K562 (cell line): ENCODE measurements around the gene CDH12. TPM values are rescaled to one million over a fixed set of nuclear protein-coding genes. Genes with fewer than 3 reads are reported as not detected.

ENCODE experiments used
- ATAC-seq: fragments of 200-7000 bp; cut with Tn5 transposase; 3 replicates; pipeline ENCODE4 v1.9.1; 2020; ENCODE audit warnings: moderate library complexity
- BruUV-seq: library from RNA; stranded (reverse); fragments of 400-500 nt; replicated peaks from 2 replicates; lab custom pipeline; 2021; lab: Mats Ljungman, UMichigan
- CTCF ChIA-PET: fragments of 300-600 bp; formaldehyde crosslinking; extraction: SDS; loops from one replicate; lab custom pipeline; 2021; ENCODE audit warnings: low intra/inter-chr PET ratio; lab: Yijun Ruan, JAX
- POLR2A ChIA-PET: fragments of 300-600, 350-650 bp; sonication (Branson Sonifier 250); formaldehyde crosslinking; extraction: SDS; loops from one replicate; lab custom pipeline; 2021; ENCODE audit warnings: antibody characterized with exemption, inconsistent platforms; lab: Yijun Ruan, JAX
- DNase-seq, 4 experiments: peaks; one replicate each; pipeline versions ENCODE4 v3.0.0 to v3.0.0-alpha.2; 2011 to 2018; ENCODE audit warnings: low spot score in 3 of 4, mixed read lengths in 3 of 4; ENCODE audit errors: extremely low read depth in 1 of 4
- FAIRE-seq: peaks from 2 replicates; lab custom pipeline; 2011; peaks lifted over from hg19 to GRCh38; lab: Jason Lieb, UNC
- H2AFZ ChIP-seq: 2 replicates; pipeline ENCODE4 v1.6.0; 2011; ENCODE audit warnings: low read depth, low read length, control low read depth, inconsistent platforms
- H3K27ac ChIP-seq: fragments of 200-600 bp; 3 replicates; pipeline ENCODE4 v1.8.0; 2011; ENCODE audit warnings: low read depth, mild to moderate bottlenecking, control low read depth, inconsistent platforms, low read length, moderate library complexity, mixed read lengths; ENCODE audit errors: extremely low read depth
- H3K27me3 ChIP-seq, 2 experiments: fragments of 300-600 bp in 1 of 2; 2 replicates in 1 of 2; 3 replicates in 1 of 2; pipeline versions ENCODE4 v1.6.0 to v1.8.0; 2011; ENCODE audit warnings: inconsistent platforms in 2 of 2, low read length in 2 of 2, mild to moderate bottlenecking in 1 of 2, mixed read lengths in 1 of 2, moderate library complexity in 1 of 2; ENCODE audit not compliant: control insufficient read depth in 2 of 2, insufficient read depth in 2 of 2
- H3K36me3 ChIP-seq: fragments of 300-600 bp; 3 replicates; pipeline ENCODE4 v1.8.0; 2011; ENCODE audit warnings: mild to moderate bottlenecking, low read length, inconsistent platforms; ENCODE audit not compliant: control insufficient read depth, insufficient read depth
- H3K4me1 ChIP-seq, 2 experiments: fragments of 200-600 bp in 1 of 2; replicated peaks in 1 of 2; 2 replicates in 1 of 2; 3 replicates in 1 of 2; pipeline versions ENCODE4 v1.5.1 to v1.8.0; 2011; ENCODE audit warnings: inconsistent platforms in 2 of 2, low read length in 2 of 2, mild to moderate bottlenecking in 1 of 2, mixed read lengths in 1 of 2, moderate library complexity in 1 of 2; ENCODE audit not compliant: control insufficient read depth in 2 of 2, insufficient read depth in 2 of 2
- H3K4me2 ChIP-seq: 2 replicates; pipeline ENCODE4 v1.6.1; 2011; ENCODE audit warnings: low read length, control low read depth, inconsistent platforms, mixed read lengths; ENCODE audit not compliant: insufficient read depth
- H3K4me3 ChIP-seq: fragments of 200-600 bp; sonication (generic), shearing (Covaris generic); 2 replicates; pipeline ENCODE4 v1.5.1; 2016; ENCODE audit warnings: control low read depth, inconsistent platforms
- H3K79me2 ChIP-seq: fragments of 200-600 bp; 3 replicates; pipeline ENCODE4 v1.8.0; 2011; ENCODE audit warnings: low read length, inconsistent platforms; ENCODE audit not compliant: control insufficient read depth, insufficient read depth
- H3K9ac ChIP-seq, 2 experiments: 2 replicates each; pipeline versions ENCODE4 v1.6.0 to v1.6.1; 2011; ENCODE audit warnings: low read depth in 2 of 2, low read length in 2 of 2, control low read depth in 1 of 2, inconsistent platforms in 1 of 2, mild to moderate bottlenecking in 1 of 2, mixed read lengths in 1 of 2; ENCODE audit not compliant: insufficient read depth in 1 of 2
- H3K9me1 ChIP-seq: one replicate; pipeline ENCODE4 v1.6.0; 2011; ENCODE audit warnings: inconsistent platforms, mild to moderate bottlenecking, low read length, moderate library complexity; ENCODE audit not compliant: control insufficient read depth, insufficient read depth
- H3K9me3 ChIP-seq: replicated peaks from 2 replicates; pipeline ENCODE4 v1.5.1; 2011; ENCODE audit warnings: low read depth, low read length, inconsistent platforms; ENCODE audit not compliant: control insufficient read depth, insufficient read depth
- H4K20me1 ChIP-seq: replicated peaks from 2 replicates; pipeline ENCODE4 v1.6.1; 2011; ENCODE audit warnings: low read length, inconsistent platforms, mixed read lengths; ENCODE audit not compliant: control insufficient read depth, insufficient read depth
- ATF4 ChIP-seq: fragments of 450-650 bp; formaldehyde crosslinking; IDR thresholded peaks from 2 replicates; pipeline ENCODE4 v1.4.0; 2022; ENCODE audit warnings: mild to moderate bottlenecking, moderate library complexity
- FOSL1 ChIP-seq: fragments of 200-800 bp; sonication (Bioruptor generic); conservative IDR thresholded peaks from 2 replicates; pipeline ENCODE4 v1.6.1; 2016; ENCODE audit warnings: missing genetic modification characterization, missing compliant biosample characterization
- GTF2E2 ChIP-seq: fragments of 200-800 bp; sonication (Bioruptor generic); IDR thresholded peaks from 2 replicates; pipeline ENCODE4 v1.6.1; 2016; ENCODE audit warnings: missing genetic modification characterization, missing compliant biosample characterization
- HBP1 ChIP-seq: fragments of 450-650 bp; formaldehyde crosslinking; IDR thresholded peaks from 2 replicates; pipeline ENCODE4 v1.4.0; 2022; ENCODE audit warnings: missing genetic modification characterization
- HNRNPK ChIP-seq: fragments of 200-400 bp; formaldehyde crosslinking; IDR thresholded peaks from one replicate; pipeline ENCODE4 v1.6.1; 2018; ENCODE audit warnings: mild to moderate bottlenecking, low read depth, low read length; ENCODE audit not compliant: poor library complexity, severe bottlenecking
- LCOR ChIP-seq: sonication (generic); formaldehyde crosslinking; IDR thresholded peaks from 2 replicates; pipeline ENCODE4 v1.8.0; 2022; ENCODE audit warnings: mild to moderate bottlenecking, missing genetic modification reagents
- PPARD ChIP-seq: fragments of 250-450 bp; sonication (Bioruptor Pico); IDR thresholded peaks from 2 replicates; pipeline ENCODE4 v1.8.0; 2022; ENCODE audit warnings: inconsistent platforms, mild to moderate bottlenecking, moderate library complexity
- SAFB2 ChIP-seq: fragments of 200-400 bp; formaldehyde crosslinking; IDR thresholded peaks from 2 replicates; pipeline ENCODE4 v1.6.1; 2018; ENCODE audit warnings: borderline replicate concordance, low read length, low read depth, moderate library complexity; ENCODE audit not compliant: severe bottlenecking
- ZEB2 ChIP-seq: fragments of 450-650 bp; IDR thresholded peaks from 2 replicates; pipeline ENCODE4 v1.6.1; 2016
- ZMIZ1 ChIP-seq, 2 experiments: fragments of 150-350 bp in 1 of 2; IDR thresholded peaks; 2 replicates each; pipeline ENCODE4 v1.6.1; 2012 to 2016; ENCODE audit warnings: low read depth in 2 of 2, low read length in 2 of 2, mild to moderate bottlenecking in 1 of 2, moderate library complexity in 1 of 2
- ZNF133 ChIP-seq: fragments of 250-450 bp; sonication (Bioruptor Pico); IDR thresholded peaks from 2 replicates; pipeline ENCODE4 v1.4.0; 2020; ENCODE audit warnings: mild to moderate bottlenecking
- ZNF324 ChIP-seq: fragments of 250-450 bp; sonication (Bioruptor Pico); IDR thresholded peaks from 2 replicates; pipeline ENCODE4 v1.4.0; 2020; ENCODE audit warnings: mild to moderate bottlenecking
- ZNF449 ChIP-seq: fragments of 250-450 bp; sonication (Bioruptor Pico); IDR thresholded peaks from 2 replicates; pipeline ENCODE4 v1.8.0; 2022; ENCODE audit warnings: moderate library complexity, mild to moderate bottlenecking, inconsistent platforms
- WGBS: fragments of 100-300 bp; shearing (Covaris generic); methylation state at CpG from one replicate; pipeline ENCODE4 v1.1.6; 2016; ENCODE audit warnings: low coverage, mixed read lengths; ENCODE audit not compliant: insufficient coverage; ENCODE audit errors: missing lambda C conversion rate; 5-methylcytosine and 5-hydroxymethylcytosine counted together
- in situ Hi-C: fragments of 300-500 bp; cut with MboI; formaldehyde crosslinking; loops from 4 replicates; pipeline ENCODE4 v1.15.0; 2018; ENCODE audit warnings: inconsistent platforms, mixed read lengths
- intact Hi-C: fragments of 100-400 bp; cut with micrococcal nuclease; formaldehyde crosslinking; loops from 2 replicates; pipeline ENCODE4 v1.14.2; 2022
- polyA plus RNA-seq, 8 experiments: library from polyadenylated mRNA; depleted of rRNA in 4 of 8; stranded (reverse) in 5 of 8; unstranded in 3 of 8; fragments of >200 nt; fragmentation: Nextera tagmentation in 2 of 8; fragmentation: Illumina TruSeq in 1 of 8; extraction: Ambion mirVana in 2 of 8; extraction: Trizol in 1 of 8; gene quantifications; 2 replicates each; pipeline versions ENCODE4 v1.2.1 to v1.2.3, GENCODE V29; 2011 to 2014; ENCODE audit warnings: inconsistent platforms in 1 of 8, missing spikeins in 1 of 8
- total RNA-seq, 7 experiments: library from RNA; depleted of rRNA in 6 of 7; stranded (reverse); fragments of >200 nt in 6 of 7; fragmentation: Illumina TruSeq in 2 of 7; extraction: Trizol in 2 of 7; gene quantifications; 2 replicates each; pipeline versions ENCODE4 v1.2.1 to v1.2.3, GENCODE V29; 2011 to 2021; ENCODE audit warnings: low replicate concordance in 1 of 7

The CDH12 gene
- total and polyA plus RNA-seq, 9 of the 15 experiments (the other 6 are each of a cell fraction or from before 2014, with no cell fraction given), result 0.03 to 1.7 (median 0.37) TPM

GRCh38 chr5:22621084-22621483 lies 232.1 kb downstream of the CDH12 start:
- no peaks in the 10 kb centered on the region for H3K9me1 ChIP-seq
- no peak overlapping the region for H3K4me2 ChIP-seq
- intact Hi-C loops (no loop called here), in situ Hi-C loops (no loop called here)
- ATAC-seq (no peak), FAIRE-seq (no peak)
- WGBS, result 0% methylated on average over 2 of the region's 2 CpGs
- CTCF ChIA-PET, result no interaction called here
- H3K27ac ChIP-seq, result no peak overlapping the region
- POLR2A ChIA-PET, result no interaction called here
- 0 out of 2 replicates have a peak, but pooled peaks cover 2% of the 10 kb centered on the region for H3K9me3 ChIP-seq
- H3K9ac ChIP-seq, result no peak overlapping the region
- no TSS peak for BruUV-seq
- H3K79me2 ChIP-seq, result no peaks in the 10 kb centered on the region
- TF ChIP-seq ATF4 (CRISPR knock-in tag) (no peak), HNRNPK (no peak), GTF2E2 (no peak), SAFB2 (no peak), FOSL1 (tag) (no peak), LCOR (no peak), ZNF449 (CRISPR knock-in tag) (no peak), PPARD (CRISPR knock-in tag) (no peak), ZEB2 (no peak), ZNF324 (CRISPR knock-in tag) (no peak), ZNF133 (CRISPR knock-in tag) (no peak), HBP1 (no peak), ZMIZ1 (IDR thresholded peaks at IDR 0.05; ENCODE audit: low read depth in 2 of 2, low read length in 2 of 2) (no peak)
- TF ChIP-seq, all 486 proteins: peak for 0
- Histone ChIP-seq H4K20me1 (no peaks in the 10 kb centered on the region), H3K36me3 (no peaks in the 10 kb centered on the region), H3K4me3 (no peak overlapping the region), H2AFZ (no peak overlapping the region), H3K27me3 (no peaks in the 10 kb centered on the region), H3K4me1 (no peaks in the 10 kb centered on the region)
- DNase-seq, result no peak
